ENCODE measurements around the gene MS4A6A. TPM values are rescaled to one million over a fixed set of nuclear protein-coding genes. Genes with fewer than 3 reads are reported as not detected.
A peak's percentile ranks its signal among the peaks of the same experiment; 100 is the strongest.

MS4A6A gene
- total and polyA plus RNA-seq, 9 of the 15 experiments (the other 6 are each of a cell fraction or from before 2014, with no cell fraction given), result 0.57 to 9.5 (median 4.2) TPM

DNA sequence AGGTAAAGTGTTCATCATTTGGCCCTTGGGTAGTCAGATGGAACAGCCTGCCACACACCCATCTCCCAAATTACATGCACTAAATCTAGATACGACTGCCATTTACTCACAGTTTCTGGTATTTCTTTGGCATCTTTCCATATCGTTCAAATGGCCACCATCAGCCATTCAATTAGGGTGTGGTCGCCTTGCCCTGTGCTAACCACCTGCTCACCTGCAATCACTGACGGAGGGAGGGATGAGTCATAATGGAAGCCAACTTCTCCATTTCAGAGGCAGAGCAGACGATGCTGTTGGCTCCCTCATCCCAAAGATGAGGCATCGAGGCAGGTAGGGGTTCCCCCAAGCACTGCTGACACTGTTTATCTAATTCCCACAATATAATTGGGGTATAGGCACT, 14.6 kb downstream of the MS4A6A start:
- Histone ChIP-seq H3K27ac (ENCODE audit: extremely low read depth, low read depth, low read length) (no peak overlapping the region), H4K20me1 (replicated peaks; ENCODE audit: control insufficient read depth, insufficient read depth, low read length) (no peaks in the 10 kb centered on the region), H3K9me3 (replicated peaks; ENCODE audit: control insufficient read depth, insufficient read depth, low read depth, low read length) (peaks cover 12% of the 10 kb centered on the region), H3K36me3 (ENCODE audit: control insufficient read depth, insufficient read depth, low read length) (no peaks in the 10 kb centered on the region), H3K9ac (ENCODE audit: insufficient read depth in 1 of 2, low read depth in 2 of 2, low read length in 2 of 2) (no peak overlapping the region), H3K4me3 (no peak overlapping the region), H3K4me2 (ENCODE audit: insufficient read depth, low read length) (no peak overlapping the region), H3K4me1 (replicated peaks in 1 of 2; ENCODE audit: control insufficient read depth in 2 of 2, insufficient read depth in 2 of 2, low read length in 2 of 2) (no peaks in the 10 kb centered on the region; a peak in 1 of 5 replicates), H3K79me2 (ENCODE audit: control insufficient read depth, insufficient read depth, low read length) (no peaks in the 10 kb centered on the region), H3K9me1 (ENCODE audit: control insufficient read depth, insufficient read depth, low read length) (no peaks in the 10 kb centered on the region), H2AFZ (ENCODE audit: low read depth, low read length) (no peak overlapping the region), H3K27me3 (ENCODE audit: control insufficient read depth in 2 of 2, insufficient read depth in 2 of 2, low read length in 2 of 2) (no peaks in the 10 kb centered on the region)
- FAIRE-seq, result no peak
- no peak for ATAC-seq
- intact Hi-C loops (cut with micrococcal nuclease) (no loop called here), in situ Hi-C loops (cut with MboI) (no loop called here)
- TF ChIP-seq ZFP91 (CRISPR knock-in tag; IDR thresholded peaks at IDR 0.05), result no peak
- WGBS (ENCODE audit: insufficient coverage, low coverage, missing lambda C conversion rate), result 46% methylated on average over 5 of the region's 6 CpGs
- no TSS peak for BruUV-seq (replicated peaks)
- no peak for DNase-seq (ENCODE audit: extremely low read depth in 1 of 4, low spot score in 3 of 4)
- POLR2A ChIA-PET, result interaction anchor here (0.9 kb wide), 1 partner anchor 149 kb away, joined by 3 read pairs; no protein-coding TSS in a partner anchor
- CTCF ChIA-PET (ENCODE audit: low intra/inter-chr PET ratio), result no interaction called here

GRCh38 chr11:60165951-60166350, 16.9 kb downstream of the MS4A6A start:
- Histone ChIP-seq H3K4me3 (no peak overlapping the region), H3K9me1 (ENCODE audit: control insufficient read depth, insufficient read depth, low read length) (no peaks in the 10 kb centered on the region), H3K27ac (ENCODE audit: extremely low read depth, low read depth, low read length) (no peak overlapping the region), H3K9ac (ENCODE audit: insufficient read depth in 1 of 2, low read depth in 2 of 2, low read length in 2 of 2) (no peak overlapping the region), H3K79me2 (ENCODE audit: control insufficient read depth, insufficient read depth, low read length) (no peaks in the 10 kb centered on the region), H3K4me1 (replicated peaks in 1 of 2; ENCODE audit: control insufficient read depth in 2 of 2, insufficient read depth in 2 of 2, low read length in 2 of 2) (no peaks in the 10 kb centered on the region; a peak in 1 of 5 replicates), H3K9me3 (replicated peaks; ENCODE audit: control insufficient read depth, insufficient read depth, low read depth, low read length) (peaks cover 12% of the 10 kb centered on the region), H3K27me3 (ENCODE audit: control insufficient read depth in 2 of 2, insufficient read depth in 2 of 2, low read length in 2 of 2) (no peaks in the 10 kb centered on the region), H4K20me1 (replicated peaks; ENCODE audit: control insufficient read depth, insufficient read depth, low read length) (no peaks in the 10 kb centered on the region), H2AFZ (ENCODE audit: low read depth, low read length) (peak overlapping the region; percentile 18; the same call in 1 of the 2 replicates), H3K36me3 (ENCODE audit: control insufficient read depth, insufficient read depth, low read length) (no peaks in the 10 kb centered on the region), H3K4me2 (ENCODE audit: insufficient read depth, low read length) (no peak overlapping the region)
- intact Hi-C loops (cut with micrococcal nuclease), result no loop called here
- ChIA-PET POLR2A (interaction anchor here (0.7 to 1.1 kb wide), 2 partner anchors 12 to 16 kb away, joined by 3 read pairs; no protein-coding TSS in a partner anchor), CTCF (ENCODE audit: low intra/inter-chr PET ratio) (no interaction called here)
- TF ChIP-seq ETS2 (tag; IDR thresholded peaks at IDR 0.05; ENCODE audit: borderline replicate concordance, poor library complexity, severe bottlenecking) (no peak), RBM14 (IDR thresholded peaks at IDR 0.05; ENCODE audit: borderline replicate concordance, insufficient read depth, low read depth, low read length) (no peak), ZNF76 (CRISPR knock-in tag; IDR thresholded peaks at IDR 0.05; ENCODE audit: borderline replicate concordance) (no peak), FIP1L1 (IDR thresholded peaks at IDR 0.05; ENCODE audit: low read depth, low read length, poor library complexity, severe bottlenecking) (no peak), CXXC5 (CRISPR knock-in tag; IDR thresholded peaks at IDR 0.05) (no peak), GABPB1 (CRISPR knock-in tag; IDR thresholded peaks at IDR 0.05) (no peak), RUNX1 (IDR thresholded peaks at IDR 0.05; ENCODE audit: low read depth) (no peak), BDP1 (IDR thresholded peaks at IDR 0.05; ENCODE audit: insufficient read depth, insufficient read length) (no peak)
- TF ChIP-seq, protein P1, sequence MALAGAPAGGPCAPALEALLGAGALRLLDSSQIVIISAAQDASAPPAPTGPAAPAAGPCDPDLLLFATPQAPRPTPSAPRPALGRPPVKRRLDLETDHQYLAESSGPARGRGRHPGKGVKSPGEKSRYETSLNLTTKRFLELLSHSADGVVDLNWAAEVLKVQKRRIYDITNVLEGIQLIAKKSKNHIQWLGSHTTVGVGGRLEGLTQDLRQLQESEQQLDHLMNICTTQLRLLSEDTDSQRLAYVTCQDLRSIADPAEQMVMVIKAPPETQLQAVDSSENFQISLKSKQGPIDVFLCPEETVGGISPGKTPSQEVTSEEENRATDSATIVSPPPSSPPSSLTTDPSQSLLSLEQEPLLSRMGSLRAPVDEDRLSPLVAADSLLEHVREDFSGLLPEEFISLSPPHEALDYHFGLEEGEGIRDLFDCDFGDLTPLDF (CRISPR knock-in tag; IDR thresholded peaks at IDR 0.05), result no peak
- ATAC-seq (no peak), FAIRE-seq (no peak), DNase-seq (ENCODE audit: extremely low read depth in 1 of 4, low spot score in 3 of 4) (no peak)
- no TSS peak for BruUV-seq (replicated peaks)
- in situ Hi-C loops (cut with MboI), result no loop called here

All from K562 (cell line).